KMS-11 (cell line): ENCODE measurements around the gene CCDC3.

ENCODE experiments used
- H2AFZ ChIP-seq: fragments of 200-600 bp; sonication (generic); 2 replicates; pipeline ENCODE4 v1.6.1; 2016; ENCODE audit warnings: antibody characterized with exemption, mixed run types, low read depth
- H3K27ac ChIP-seq: fragments of 200-600 bp; sonication (generic); 2 replicates; pipeline ENCODE4 v1.6.1; 2016; ENCODE audit warnings: mild to moderate bottlenecking, mixed run types
- H3K27me3 ChIP-seq: fragments of 200-600 bp; sonication (generic); 2 replicates; pipeline ENCODE4 v1.6.1; 2017; ENCODE audit warnings: mild to moderate bottlenecking, low read depth, mixed run types, moderate library complexity; ENCODE audit not compliant: insufficient read depth
- H3K36me3 ChIP-seq: fragments of 200-600 bp; sonication (generic); 2 replicates; pipeline ENCODE4 v1.6.1; 2017; ENCODE audit warnings: mild to moderate bottlenecking, mixed run types; ENCODE audit not compliant: insufficient read depth
- H3K4me1 ChIP-seq: fragments of 200-600 bp; sonication (generic); 2 replicates; pipeline ENCODE4 v1.6.1; 2016; ENCODE audit warnings: mild to moderate bottlenecking, low read depth, mixed run types; ENCODE audit not compliant: poor library complexity, severe bottlenecking
- H3K4me2 ChIP-seq: fragments of 200-600 bp; sonication (generic); 2 replicates; pipeline ENCODE4 v1.7.0; 2016; ENCODE audit warnings: mild to moderate bottlenecking, mixed run types
- H3K4me3 ChIP-seq: fragments of 200-600 bp; sonication (generic); IDR thresholded peaks from 2 replicates; pipeline ENCODE4 v1.6.1; 2017; ENCODE audit warnings: low read depth, low read length, mixed read lengths; ENCODE audit not compliant: insufficient read depth
- H3K79me2 ChIP-seq: fragments of 200-600 bp; sonication (generic); 2 replicates; pipeline ENCODE4 v1.6.1; 2016; ENCODE audit warnings: low read depth, mixed run types; ENCODE audit not compliant: insufficient read depth
- H3K9ac ChIP-seq: fragments of 200-600 bp; sonication (generic); 2 replicates; pipeline ENCODE4 v1.6.1; 2016; ENCODE audit warnings: mild to moderate bottlenecking, mixed run types
- H4K20me1 ChIP-seq: fragments of 200-600 bp; sonication (generic); 2 replicates; pipeline ENCODE4 v1.6.1; 2016; ENCODE audit warnings: mild to moderate bottlenecking, mixed run types; ENCODE audit not compliant: insufficient read depth
- CTCF ChIP-seq: fragments of 200-600 bp; sonication (generic); conservative IDR thresholded peaks from 2 replicates; pipeline ENCODE4 v1.6.1; 2017; ENCODE audit warnings: low read depth, mild to moderate bottlenecking, antibody characterized with exemption, low read length, moderate library complexity, mixed read lengths

CCDC3 gene

GRCh38 chr10:13023754-13024153 is 22.2 kb upstream of the CCDC3 start:
- no peak for TF ChIP-seq CTCF
- Histone ChIP-seq H4K20me1 (no peaks in the 10 kb centered on the region), H3K4me1 (no peaks in the 10 kb centered on the region), H3K27me3 (no peaks in the 10 kb centered on the region), H3K4me2 (no peak overlapping the region), H3K9ac (no peak overlapping the region), H3K4me3 (no peak overlapping the region), H2AFZ (no peak overlapping the region), H3K79me2 (no peaks in the 10 kb centered on the region), H3K27ac (no peak overlapping the region), H3K36me3 (no peaks in the 10 kb centered on the region)

- Histone ChIP-seq H3K4me3 (no peak overlapping the region), H3K27me3 (no peaks in the 10 kb centered on the region), H3K79me2 (no peaks in the 10 kb centered on the region), H3K9ac (no peak overlapping the region), H4K20me1 (no peaks in the 10 kb centered on the region), H2AFZ (no peak overlapping the region), H3K27ac (no peak overlapping the region), H3K36me3 (no peaks in the 10 kb centered on the region), H3K4me2 (no peak overlapping the region), H3K4me1 (no peaks in the 10 kb centered on the region)
- TF ChIP-seq CTCF, result no peak
These were observed 17.8 kb upstream of the CCDC3 start for GRCh38 chr10:13019280-13019679.

- H3K27ac ChIP-seq, result no peak overlapping the region
- TF ChIP-seq CTCF, result no peak
These were observed 16.7 kb upstream of the CCDC3 start for GRCh38 chr10:13018171-13018570.

GRCh38 chr10:13016886-13017285 is 15.4 kb upstream of the CCDC3 start:
- no peaks in the 10 kb centered on the region for H3K27me3 ChIP-seq
- no peak overlapping the region for H3K27ac ChIP-seq
- no peak overlapping the region for H2AFZ ChIP-seq
- H4K20me1 ChIP-seq, result no peaks in the 10 kb centered on the region
- no peaks in the 10 kb centered on the region for H3K36me3 ChIP-seq
- no peaks in the 10 kb centered on the region for H3K4me1 ChIP-seq
- no peak overlapping the region for H3K9ac ChIP-seq
- TF ChIP-seq CTCF, result no peak
- H3K4me3 ChIP-seq, result no peak overlapping the region
- no peak overlapping the region for H3K4me2 ChIP-seq
- H3K79me2 ChIP-seq, result no peaks in the 10 kb centered on the region

More at GRCh38 chr10:13018171-13018570, 16.7 kb upstream of the CCDC3 start:
- H4K20me1 ChIP-seq, result no peaks in the 10 kb centered on the region
- H3K27me3 ChIP-seq, result no peaks in the 10 kb centered on the region
- H3K36me3 ChIP-seq, result no peaks in the 10 kb centered on the region
- H3K4me2 ChIP-seq, result no peak overlapping the region
- no peaks in the 10 kb centered on the region for H3K4me1 ChIP-seq
- H3K4me3 ChIP-seq, result no peak overlapping the region
- H3K9ac ChIP-seq, result no peak overlapping the region
- H2AFZ ChIP-seq, result no peak overlapping the region
- no peaks in the 10 kb centered on the region for H3K79me2 ChIP-seq

GRCh38 chr10:13016426-13016825 is 14.9 kb upstream of the CCDC3 start:
- TF ChIP-seq CTCF, result no peak
- H3K27ac ChIP-seq, result no peak overlapping the region
- no peaks in the 10 kb centered on the region for H3K27me3 ChIP-seq
- H3K4me1 ChIP-seq, result no peaks in the 10 kb centered on the region
- no peaks in the 10 kb centered on the region for H4K20me1 ChIP-seq
- no peak overlapping the region for H3K4me3 ChIP-seq
- no peaks in the 10 kb centered on the region for H3K36me3 ChIP-seq
- H3K9ac ChIP-seq, result no peak overlapping the region
- H2AFZ ChIP-seq, result no peak overlapping the region
- H3K4me2 ChIP-seq, result no peak overlapping the region
- no peaks in the 10 kb centered on the region for H3K79me2 ChIP-seq
